Mesangial cell (primary cell): Measurements from ENCODE around the gene AGXT2. TPM values are rescaled to one million over a fixed set of nuclear protein-coding genes. Genes with fewer than 3 reads are reported as not detected.

Source experiments
- total RNA-seq: library from RNA; depleted of rRNA; stranded (reverse); fragments of >200 nt; gene quantifications from 2 replicates; pipeline ENCODE4 v1.2.3, GENCODE V29; 2015

The AGXT2 gene
- total RNA-seq: not detected in 2 replicates

GRCh38 chr5:35047785-35048404, at the start of gene AGXT2:
AGXT2 (minus strand) TSS chr5:35047949; CDS start chr5:35047892, 57 bp downstream.

Other genes with a start within 250 kb of the AGXT2 start
- gene TTC23L, start 208.8 kb downstream of the AGXT2 start, total RNA-seq: 0.13 TPM in 1 of 2 replicates, not detected in the other
- 12.4 and 27.7 TPM in 2 replicates for gene RAD1, start 132.4 kb downstream of the AGXT2 start, total RNA-seq
- gene BRIX1, start 132.2 kb downstream of the AGXT2 start, total RNA-seq: 9.4 and 20.9 TPM in 2 replicates
- 6.6 and 8.5 TPM in 2 replicates for gene DNAJC21, start 118.4 kb downstream of the AGXT2 start, total RNA-seq
- under 0.01 and 0.51 TPM in 2 replicates for gene PRLR, start 182.5 kb upstream of the AGXT2 start, total RNA-seq